ENCODE data around the gene KRTAP12-2. TPM values are rescaled to one million over a fixed set of nuclear protein-coding genes. Genes with fewer than 3 reads are reported as not detected.

KRTAP12-2 gene
- total RNA-seq: not detected

GRCh38 chr21:44666401-44667320 lies at the start of gene KRTAP12-2:
Gene KRTAP12-2 (minus strand): TSS chr21:44666927. CDS start chr21:44666886, 41 bp downstream.
- H3K27me3 ChIP-seq: peaks cover 0 to 35% (median 0%) of the 10 kb centered on the region in 4 donors
- no peak for TF ChIP-seq POLR2A (IDR thresholded peaks at IDR 0.05)
- TF ChIP-seq, protein P1, sequence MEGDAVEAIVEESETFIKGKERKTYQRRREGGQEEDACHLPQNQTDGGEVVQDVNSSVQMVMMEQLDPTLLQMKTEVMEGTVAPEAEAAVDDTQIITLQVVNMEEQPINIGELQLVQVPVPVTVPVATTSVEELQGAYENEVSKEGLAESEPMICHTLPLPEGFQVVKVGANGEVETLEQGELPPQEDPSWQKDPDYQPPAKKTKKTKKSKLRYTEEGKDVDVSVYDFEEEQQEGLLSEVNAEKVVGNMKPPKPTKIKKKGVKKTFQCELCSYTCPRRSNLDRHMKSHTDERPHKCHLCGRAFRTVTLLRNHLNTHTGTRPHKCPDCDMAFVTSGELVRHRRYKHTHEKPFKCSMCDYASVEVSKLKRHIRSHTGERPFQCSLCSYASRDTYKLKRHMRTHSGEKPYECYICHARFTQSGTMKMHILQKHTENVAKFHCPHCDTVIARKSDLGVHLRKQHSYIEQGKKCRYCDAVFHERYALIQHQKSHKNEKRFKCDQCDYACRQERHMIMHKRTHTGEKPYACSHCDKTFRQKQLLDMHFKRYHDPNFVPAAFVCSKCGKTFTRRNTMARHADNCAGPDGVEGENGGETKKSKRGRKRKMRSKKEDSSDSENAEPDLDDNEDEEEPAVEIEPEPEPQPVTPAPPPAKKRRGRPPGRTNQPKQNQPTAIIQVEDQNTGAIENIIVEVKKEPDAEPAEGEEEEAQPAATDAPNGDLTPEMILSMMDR (IDR thresholded peaks at IDR 0.05): no peak
- DNase-seq: no peak
- no peaks in the 10 kb centered on the region for H3K4me1 ChIP-seq
- no peak within 1 kb of the TSS for H3K27ac ChIP-seq
- intact Hi-C loops (cut with DNase I): no loop called here
- no peaks in the 10 kb centered on the region for H3K36me3 ChIP-seq
- H3K9me3 ChIP-seq: peaks cover 0 to 13% (median 0%) of the 10 kb centered on the region in 3 donors
- no peak within 1 kb of the TSS for H3K4me3 ChIP-seq
- 43 to 87% methylated on average over 3 to 10 of the region's 19 CpGs for WGBS, 2 donors

GRCh38 chr21:44714905-44715304 lies 48.2 kb upstream of the KRTAP12-2 start:
- H3K27ac ChIP-seq: no peak overlapping the region
- H3K4me1 ChIP-seq: peaks cover 0 to 22% (median 3%) of the 10 kb centered on the region in 3 donors
- H3K36me3 ChIP-seq: no peaks in the 10 kb centered on the region
- intact Hi-C loops (cut with DNase I): no loop called here
- TF ChIP-seq, protein P1 (IDR thresholded peaks at IDR 0.05): no peak
- TF ChIP-seq POLR2A (IDR thresholded peaks at IDR 0.05): no peak
- WGBS, 2 donors: 31 to 41% methylated on average over 8 of the region's 8 CpGs
- H3K9me3 ChIP-seq: no peaks in the 10 kb centered on the region
- no peak for DNase-seq
- no peak overlapping the region for H3K4me3 ChIP-seq
- H3K27me3 ChIP-seq: peaks cover 3 to 86% (median 20%) of the 10 kb centered on the region in 4 donors

- Histone ChIP-seq H3K36me3 (no peaks in the 10 kb centered on the region), H3K4me1 (peaks cover 0 to 33% (median 13%) of the 10 kb centered on the region in 3 donors), H3K4me3 (no peak overlapping the region), H3K27ac (no peak overlapping the region), H3K9me3 (no peaks in the 10 kb centered on the region), H3K27me3 (peaks cover 9 to 86% (median 25%) of the 10 kb centered on the region in 4 donors)
- DNase-seq: no peak
- intact Hi-C loops (cut with DNase I): no loop called here
- no peak for TF ChIP-seq POLR2A (IDR thresholded peaks at IDR 0.05)
- TF ChIP-seq, protein P1 (IDR thresholded peaks at IDR 0.05): no peak
- 90 to 93% methylated on average over 7 to 10 of the region's 10 CpGs for WGBS, 2 donors
Observed at GRCh38 chr21:44713846-44714245, 47.1 kb upstream of the KRTAP12-2 start.

- peaks cover 0 to 39% (median 13%) of the 10 kb centered on the region in 3 donors for H3K4me1 ChIP-seq
- TF ChIP-seq POLR2A (IDR thresholded peaks at IDR 0.05): no peak
- TF ChIP-seq, protein P1 (IDR thresholded peaks at IDR 0.05): no peak
- no peak overlapping the region for H3K4me3 ChIP-seq
- 57 to 73% methylated on average over 5 to 7 of the region's 9 CpGs for WGBS, 2 donors
- DNase-seq: no peak
- H3K27me3 ChIP-seq: peaks cover 9 to 86% (median 28%) of the 10 kb centered on the region in 4 donors
- no peaks in the 10 kb centered on the region for H3K9me3 ChIP-seq
- intact Hi-C loops (cut with DNase I): no loop called here
- no peaks in the 10 kb centered on the region for H3K36me3 ChIP-seq
- no peak overlapping the region for H3K27ac ChIP-seq
Observed at GRCh38 chr21:44713130-44713529, 46.4 kb upstream of the KRTAP12-2 start.

All from esophagus squamous epithelium (tissue), 5 donors.